Measurements from ENCODE around the gene NR5A2.

Gene NR5A2

DNA sequence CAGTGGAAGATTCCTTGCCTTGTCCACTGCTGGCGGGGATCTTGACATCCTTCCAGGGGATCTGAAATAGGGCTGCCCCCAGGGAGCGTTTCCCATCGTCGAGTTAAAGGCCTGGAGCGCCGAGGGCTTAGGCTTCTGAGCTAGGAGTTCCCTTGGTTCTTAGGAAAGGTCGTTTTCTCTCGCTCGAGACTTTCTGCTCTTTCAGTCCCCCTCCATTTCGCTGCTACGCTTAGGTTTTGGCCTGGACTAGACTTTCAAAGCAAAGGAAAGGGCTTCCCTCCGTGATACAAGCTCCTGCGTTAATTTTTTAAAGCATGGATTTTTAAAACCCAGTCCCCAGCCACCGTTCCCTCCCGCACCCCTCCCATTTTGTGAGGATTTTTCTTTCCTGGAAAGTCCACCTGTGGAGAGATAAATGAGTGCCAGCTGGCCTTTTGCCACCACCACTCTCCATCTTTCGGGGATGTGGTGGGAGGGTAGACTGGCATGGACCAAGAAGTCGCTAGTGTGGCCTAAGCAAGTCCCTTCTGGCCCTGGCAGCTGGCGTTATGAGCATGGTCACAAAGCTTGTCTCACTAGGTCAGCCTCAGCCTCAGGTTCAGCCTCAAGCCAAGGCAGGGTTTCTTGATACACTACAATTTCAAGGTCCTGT lies 9.2 kb downstream of the NR5A2 start:
- no peak for DNase-seq

DNA sequence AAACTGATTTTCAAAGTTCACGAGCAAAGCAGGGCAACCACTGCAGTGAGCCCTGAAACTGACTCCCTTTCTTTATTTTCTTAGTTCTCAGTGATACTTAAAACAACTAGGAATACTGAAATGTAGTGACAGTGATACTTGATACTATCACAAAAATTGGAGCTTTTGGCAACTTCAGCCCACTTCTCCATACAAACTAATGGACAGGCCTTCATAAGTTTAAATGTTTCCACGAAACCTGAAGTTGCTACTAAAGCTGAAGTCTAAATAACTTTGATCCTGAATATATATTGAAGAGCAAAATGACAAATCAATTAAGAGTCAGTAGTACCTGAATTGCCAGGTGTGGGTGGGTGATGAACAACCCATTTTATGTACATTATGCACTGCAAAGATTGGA lies 10.0 kb downstream of the NR5A2 start:
- no peak for DNase-seq

DNA sequence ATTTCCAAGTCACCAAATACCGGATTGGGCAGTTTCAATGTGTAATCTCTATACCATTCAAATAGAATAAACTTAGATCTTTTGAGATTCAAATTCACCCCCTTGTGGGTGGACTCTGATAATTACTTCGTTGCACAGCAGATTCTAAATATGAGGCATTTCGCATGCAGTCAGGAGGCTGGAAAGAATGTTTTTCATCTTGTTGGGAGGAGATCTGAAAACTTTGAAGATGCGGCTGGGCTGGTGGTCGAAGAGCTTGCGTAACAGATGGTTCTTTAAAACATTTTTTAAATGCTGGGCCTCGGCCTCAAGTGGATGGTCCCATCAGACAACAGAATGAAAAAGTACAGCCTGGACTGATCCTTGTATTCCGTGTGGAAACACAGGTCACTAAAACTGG lies 10.4 kb downstream of the NR5A2 start:
- no peak for DNase-seq

DNA sequence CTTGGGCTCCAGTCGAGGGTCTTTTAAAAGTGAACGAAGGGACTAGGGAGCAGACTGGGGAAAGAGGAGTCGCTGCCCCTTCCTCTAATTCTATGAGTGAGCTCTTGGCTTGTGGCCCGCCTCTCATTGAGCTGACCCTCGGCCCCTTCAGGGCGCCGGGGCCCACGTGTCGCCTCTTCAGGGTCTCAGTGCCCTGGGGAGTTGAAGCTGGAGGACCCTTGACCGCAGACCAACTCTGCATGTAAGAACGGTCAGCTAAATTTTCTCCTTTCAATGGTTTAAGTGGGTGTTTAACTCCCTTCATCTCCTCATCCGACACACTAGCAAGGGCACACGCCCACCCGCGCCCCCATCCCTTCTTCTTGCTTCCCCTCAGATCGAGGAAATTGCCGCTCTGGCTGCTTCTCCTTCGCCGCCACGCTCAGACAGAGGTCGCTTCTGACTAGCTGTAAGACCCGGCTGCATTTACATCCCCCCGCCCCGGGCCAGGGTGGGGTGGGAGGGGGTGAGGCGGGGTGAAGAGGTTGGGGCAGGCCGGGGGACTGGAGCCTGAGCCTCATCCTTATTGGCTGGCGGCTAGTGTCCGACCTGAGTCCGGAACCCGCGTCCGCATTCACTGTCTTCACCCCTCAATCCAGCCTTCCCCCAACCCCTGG lies 10.9 kb downstream of the NR5A2 start:
- no peak for DNase-seq

DNA sequence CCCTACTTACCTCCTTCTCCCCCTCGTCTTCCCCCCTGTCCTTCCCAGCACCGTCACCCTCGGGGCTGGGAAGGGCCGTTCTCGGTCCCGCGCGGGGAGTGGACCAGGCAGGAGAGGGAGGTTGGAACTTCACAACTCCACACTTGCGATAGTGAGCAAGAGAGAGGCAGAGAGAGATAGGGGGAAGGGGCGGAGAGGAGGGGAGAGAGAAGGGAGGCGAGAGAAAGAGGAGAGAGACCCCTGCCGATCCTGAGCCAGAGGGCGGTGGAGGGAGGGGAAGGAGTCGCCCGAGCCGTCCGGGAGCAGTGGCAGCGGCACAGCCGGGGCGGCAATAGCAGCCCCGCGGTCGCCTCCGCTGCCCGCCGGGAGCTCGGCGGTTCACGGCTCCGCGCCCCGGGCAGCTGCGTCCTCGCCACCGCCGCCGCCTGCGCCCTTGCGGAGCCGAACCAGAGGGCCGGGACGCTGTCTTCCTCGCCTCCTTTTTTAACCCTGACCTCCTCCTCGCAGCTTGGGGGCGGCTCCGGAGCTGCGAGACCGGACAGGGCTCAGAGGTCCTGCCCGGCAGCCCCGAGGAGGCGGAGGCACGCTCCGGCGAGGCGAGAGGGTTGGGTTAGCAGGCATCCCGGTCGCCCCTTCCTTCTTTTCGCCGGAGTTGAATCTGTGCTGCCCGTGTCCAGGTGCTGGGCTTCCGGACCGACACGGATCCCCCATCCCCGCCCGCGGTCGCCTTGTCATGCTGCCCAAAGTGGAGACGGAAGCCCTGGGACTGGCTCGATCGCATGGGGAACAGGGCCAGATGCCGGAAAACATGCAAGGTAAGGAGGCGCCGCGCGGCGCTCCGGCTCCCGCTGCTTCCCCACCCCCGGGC lies 11.7 kb downstream of the NR5A2 start:
- DNase-seq, result peak; percentile 40

DNA sequence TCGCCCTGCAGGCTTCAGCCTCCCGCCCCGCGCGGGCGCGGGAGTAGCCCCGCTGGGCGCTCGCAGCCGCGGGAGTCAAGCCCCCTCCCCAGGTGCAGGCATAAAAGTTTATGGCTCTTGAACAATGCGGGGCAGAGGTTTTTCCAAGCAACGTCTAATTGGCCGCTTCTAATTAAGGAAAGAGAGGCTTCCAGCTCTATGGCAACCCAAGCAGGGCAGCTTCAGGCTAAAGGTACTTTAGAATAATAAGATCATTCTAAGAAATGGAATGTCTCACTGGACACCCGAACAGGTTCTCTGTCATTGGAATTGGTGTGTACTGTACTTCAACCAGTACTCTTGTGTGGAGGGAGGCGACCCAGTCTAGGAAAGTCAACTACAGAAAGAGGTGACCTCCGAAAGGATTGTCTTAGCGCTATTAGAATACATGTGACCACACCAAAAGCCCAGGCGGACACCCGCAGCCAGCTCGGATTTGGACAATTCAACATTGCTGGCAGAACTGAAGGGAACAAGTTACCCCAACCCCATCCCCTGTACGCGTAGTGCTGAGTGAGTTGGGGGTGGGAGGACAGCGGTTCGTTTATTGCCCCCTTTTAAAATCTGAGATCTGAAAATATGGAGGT lies 12.5 kb downstream of the NR5A2 start:
- DNase-seq, result no peak

DNA sequence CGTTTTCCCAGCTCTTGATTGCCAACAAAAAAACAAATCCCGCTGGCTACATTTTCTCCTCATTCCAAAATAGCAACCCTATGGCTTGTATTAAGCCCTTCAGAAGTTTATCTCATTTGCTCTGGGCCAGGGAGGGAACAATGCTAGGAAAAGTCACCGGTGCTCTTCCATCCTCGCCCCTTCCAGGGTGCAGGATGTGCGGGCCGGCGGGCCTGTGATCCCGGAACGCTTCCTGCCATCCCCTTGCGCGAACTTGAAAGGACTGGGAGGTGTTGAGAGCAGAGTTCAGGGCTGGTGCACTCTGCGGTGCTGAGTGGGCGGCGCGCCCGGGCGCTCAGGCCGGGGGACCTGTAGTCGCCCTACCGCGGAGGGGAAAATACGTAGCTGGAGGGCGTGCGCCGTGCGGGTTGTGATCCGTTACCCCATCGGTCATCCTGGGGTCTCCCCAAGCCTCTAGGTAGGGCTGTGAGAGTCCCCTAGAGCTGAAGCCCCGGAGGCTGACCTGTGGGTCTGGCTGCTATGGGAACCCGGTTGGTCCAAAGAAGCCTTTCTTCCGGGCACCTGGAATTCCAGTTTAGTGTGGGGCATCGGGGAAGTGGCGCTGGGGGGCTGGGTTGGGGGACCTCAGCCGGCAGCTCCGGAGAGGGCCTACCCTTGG lies 13.1 kb downstream of the NR5A2 start:
- no peak for DNase-seq

DNA sequence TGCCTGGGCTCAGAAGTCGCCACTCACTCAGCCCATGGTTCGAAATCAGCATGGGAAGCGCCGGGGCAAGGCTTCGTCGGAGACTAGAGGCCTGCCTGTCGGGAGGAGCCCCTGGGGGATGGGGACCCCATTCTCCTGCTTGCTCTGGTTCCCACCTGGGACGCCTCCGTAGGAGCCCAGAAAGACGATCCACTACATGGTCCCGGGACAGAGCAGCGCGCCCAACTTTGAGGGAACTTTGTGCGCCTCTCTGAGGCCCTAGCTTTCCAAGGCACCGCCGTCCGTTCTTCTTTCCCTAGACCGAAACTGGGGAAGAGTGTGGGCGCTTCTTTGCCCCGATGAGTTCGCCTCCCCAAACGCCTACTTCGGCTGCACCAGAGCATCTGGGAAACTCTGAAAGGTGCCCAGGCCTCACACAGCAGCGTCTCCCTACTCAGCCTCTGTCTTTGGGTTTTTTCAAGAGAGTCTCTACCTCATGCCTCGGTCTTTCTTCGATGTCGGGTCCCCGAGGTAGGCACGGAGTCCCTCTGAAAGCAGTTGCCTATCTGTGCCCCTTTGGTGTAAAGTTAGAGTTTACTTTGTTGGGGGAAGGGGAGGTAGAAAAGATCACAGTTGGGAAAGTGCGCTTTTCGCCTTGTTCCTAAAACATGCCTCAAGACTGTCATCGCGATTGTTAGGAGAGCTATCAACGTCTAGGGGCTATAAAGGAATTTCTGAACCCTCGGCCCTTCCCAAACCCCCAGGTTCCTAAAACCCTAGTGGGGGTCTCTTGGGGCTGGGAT lies 14.0 kb downstream of the NR5A2 start:
- DNase-seq, result no peak

DNA sequence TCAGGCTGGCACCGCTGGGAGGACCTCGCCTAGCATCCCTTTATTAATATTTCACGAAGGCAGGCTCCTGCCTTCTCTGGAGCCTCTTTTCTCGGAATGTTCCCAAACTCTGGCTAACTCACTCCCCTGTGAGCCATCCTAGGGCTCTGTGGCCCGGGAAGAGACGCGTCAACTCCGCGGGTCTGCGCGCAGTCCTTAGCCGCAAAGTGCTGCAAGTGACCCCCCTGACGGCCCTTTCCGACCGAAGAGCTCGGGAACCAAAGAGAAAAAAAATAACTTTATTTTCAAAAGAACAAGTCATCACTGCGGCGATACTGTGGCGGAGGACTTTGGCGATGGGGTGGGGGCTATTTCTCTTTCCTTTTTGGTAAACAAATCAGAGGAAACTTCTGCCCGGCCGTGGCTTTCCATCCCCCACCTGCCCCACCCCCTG lies 14.6 kb downstream of the NR5A2 start:
- DNase-seq, result no peak

DNA sequence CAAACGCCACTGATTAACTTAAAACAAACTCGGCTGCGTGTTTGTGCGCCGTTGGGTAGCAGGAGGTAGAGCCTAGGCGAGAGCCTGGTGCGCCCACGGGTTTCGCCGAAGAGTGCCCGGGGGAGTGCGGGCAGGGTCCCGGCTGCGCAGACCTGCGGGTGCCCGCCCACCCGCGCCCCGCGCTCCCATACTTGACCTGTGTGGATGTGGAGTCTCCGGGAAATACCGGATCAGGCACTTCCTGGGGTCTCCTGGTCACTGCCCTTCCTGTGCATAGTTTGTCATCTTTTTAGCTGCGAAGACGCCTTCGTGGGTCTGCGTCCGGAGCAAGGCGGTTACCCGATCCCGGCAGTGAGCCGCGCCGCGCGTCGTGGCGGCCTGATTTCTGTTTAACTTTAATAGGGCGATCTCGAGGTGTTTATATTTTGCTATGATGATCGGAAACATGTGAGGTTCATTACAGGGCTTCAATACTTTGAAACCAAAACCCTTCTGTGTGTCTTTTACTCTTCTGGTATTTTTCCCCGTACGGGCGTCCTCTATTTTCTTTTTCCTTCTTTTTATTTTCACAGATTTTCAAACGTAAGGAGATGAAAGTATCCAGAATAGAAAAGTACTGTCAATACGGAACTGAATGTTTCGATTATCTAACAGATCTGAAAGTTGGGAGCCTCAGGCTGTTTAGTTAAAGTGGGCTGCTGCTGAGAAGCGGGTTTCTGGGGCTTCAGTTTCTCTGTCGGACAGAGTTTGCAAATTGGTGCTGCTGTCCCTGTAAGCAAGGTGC lies 15.2 kb downstream of the NR5A2 start:
- DNase-seq, result no peak

DNA sequence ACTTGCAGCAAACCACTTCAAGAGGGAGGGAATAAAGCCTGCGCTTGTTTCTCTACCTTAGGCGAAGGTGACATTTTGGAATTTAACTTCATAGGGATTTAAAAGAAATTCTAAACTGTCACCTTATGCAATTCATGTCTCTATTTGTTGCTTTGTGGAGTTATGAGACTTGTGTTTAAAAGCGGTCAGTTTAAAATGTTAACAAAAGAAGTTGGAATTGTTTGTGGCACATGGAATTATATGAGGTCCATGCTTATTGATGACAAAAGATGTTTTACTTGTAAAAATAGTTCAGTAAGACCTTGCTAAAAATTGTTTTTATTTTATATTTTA lies 15.8 kb downstream of the NR5A2 start:
- DNase-seq, result no peak

DNA sequence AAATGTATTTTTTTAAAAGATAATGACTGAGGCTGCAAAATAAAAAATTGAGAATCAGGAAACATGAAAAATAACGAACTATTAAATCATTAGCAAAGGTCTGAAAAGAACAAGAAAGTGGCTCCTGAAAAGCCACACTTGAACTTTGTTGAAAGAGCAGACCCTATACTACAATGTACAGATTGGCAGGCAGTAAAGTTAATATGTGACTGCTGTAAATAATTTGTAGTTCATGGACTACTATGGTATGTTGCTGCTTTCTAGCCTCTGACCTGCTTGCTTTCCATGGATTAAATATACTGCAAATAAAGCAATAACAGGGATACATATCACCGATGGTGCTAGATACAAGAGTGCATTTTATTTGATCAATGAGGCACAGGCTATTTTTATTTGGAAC lies 18.6 kb downstream of the NR5A2 start:
- DNase-seq, result no peak

DNA sequence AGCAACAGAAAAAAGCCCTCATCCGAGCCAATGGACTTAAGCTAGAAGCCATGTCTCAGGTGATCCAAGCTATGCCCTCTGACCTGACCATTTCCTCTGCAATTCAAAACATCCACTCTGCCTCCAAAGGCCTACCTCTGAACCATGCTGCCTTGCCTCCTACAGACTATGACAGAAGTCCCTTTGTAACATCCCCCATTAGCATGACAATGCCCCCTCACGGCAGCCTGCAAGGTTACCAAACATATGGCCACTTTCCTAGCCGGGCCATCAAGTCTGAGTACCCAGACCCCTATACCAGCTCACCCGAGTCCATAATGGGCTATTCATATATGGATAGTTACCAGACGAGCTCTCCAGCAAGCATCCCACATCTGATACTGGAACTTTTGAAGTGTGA lies 20.7 kb downstream of the NR5A2 start:
- DNase-seq, result no peak

DNA sequence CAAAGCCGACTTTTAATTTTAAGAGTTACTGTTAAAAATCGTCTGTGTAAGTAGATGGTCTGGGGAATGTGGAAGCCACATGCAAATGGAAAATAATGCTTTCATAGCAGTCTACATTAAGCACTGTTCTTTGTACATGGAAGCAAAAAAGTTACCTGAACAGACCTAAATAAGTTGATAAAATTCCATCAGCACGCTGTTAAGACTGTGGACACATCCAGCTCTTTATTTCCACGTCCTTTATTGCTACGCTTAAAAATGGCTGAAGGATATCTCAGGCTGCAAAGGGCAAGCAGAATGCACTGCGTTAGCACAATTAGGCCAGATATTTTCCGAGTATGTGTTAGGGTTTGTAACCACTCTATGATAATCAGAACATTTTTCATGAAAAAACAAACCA lies 22.3 kb downstream of the NR5A2 start:
- DNase-seq, result no peak

DNA sequence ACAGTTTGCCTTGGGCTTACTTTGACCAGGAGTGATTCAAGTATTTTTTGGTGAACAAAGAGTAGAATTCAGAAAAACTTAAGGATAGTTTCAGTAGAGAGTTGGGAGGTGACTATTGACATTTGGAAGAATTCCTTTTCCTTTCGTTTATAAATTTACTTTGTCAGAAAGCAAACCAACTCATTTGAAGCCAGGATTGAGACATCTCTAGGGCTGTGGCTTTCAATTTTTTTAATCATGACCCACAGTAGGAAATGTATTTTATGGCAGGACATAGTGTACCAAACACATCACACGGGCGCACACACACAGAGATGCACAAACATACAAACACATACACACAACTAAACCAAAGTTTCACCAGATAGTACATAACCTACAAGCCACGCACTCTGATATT lies 24.1 kb downstream of the NR5A2 start:
- no peak for DNase-seq

DNA sequence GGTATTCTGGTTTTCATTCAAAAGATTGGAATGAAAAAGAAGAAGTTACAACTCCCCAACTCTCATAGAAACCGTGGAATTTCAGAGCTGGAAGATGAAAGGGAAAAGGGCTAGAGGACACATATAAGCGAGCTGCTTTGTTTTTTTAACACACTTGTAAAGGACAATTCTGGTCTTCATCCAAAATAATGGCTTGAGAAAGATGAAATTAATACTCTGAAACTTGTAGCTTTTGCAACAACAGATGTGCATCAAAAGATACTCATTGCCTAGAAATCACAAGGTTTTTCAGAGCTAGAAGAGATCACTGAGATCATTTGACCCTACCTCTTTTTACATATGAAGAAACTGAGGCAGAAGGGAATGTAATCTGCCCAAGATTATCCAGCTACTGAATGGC lies 25.6 kb downstream of the NR5A2 start:
- no peak for DNase-seq

DNA sequence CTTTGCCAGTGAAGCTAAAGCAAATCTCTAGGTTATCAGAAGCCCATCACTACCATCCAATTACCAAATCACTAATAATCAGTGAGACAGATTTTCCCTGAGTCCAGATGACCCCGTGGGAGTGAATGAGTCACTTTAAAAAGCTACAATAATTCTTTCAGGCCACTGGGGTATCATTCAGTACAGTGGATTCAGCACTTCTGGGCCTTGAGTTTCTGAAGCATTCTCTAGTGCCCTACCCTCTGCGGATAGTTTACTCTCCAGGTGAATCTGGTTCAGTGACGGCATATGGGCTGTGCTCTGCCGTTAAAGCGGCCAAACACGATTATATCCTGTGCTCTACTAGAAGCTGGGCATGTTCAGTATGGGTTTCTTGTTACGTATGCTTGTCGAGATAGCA lies 26.1 kb downstream of the NR5A2 start:
- no peak for DNase-seq

DNA sequence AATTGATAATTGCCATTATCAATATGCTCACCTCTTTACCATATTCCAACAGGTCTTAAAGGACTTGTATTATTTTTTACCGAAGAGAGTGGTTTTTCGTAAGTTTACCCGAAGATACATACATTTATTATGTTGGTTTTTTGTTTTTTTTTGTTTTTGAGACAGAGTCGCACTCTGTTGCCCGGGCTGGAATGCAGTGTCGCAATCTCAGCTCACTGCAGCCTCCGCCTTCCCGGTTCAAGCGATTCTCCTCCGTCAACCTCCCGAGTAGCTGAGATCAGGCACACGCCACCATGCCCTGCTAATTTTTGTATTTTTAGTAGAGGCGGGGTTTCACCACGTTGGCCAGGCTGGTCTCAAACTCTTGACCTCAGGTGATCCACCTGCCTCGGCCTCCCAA lies 30.8 kb downstream of the NR5A2 start:
- DNase-seq, result no peak

DNA sequence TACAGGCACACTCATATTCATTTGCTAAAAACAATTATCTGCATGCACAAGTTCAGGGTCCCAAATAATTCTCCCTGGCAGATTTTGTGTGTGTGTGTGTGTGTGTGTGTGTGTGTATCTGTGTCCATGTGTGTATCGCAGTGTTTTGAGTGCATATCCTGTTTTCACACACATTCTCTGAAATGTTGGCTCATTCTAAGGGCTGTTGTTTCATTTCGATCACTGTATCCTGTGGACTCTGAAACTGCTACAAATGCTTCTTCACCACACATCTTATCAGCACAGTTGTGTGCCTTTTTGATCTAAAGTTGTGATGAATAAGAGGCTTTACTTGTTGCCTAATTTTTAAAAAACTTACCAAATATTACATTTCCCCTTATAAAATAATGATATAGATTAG lies 34.6 kb downstream of the NR5A2 start:
- DNase-seq, result no peak

DNA sequence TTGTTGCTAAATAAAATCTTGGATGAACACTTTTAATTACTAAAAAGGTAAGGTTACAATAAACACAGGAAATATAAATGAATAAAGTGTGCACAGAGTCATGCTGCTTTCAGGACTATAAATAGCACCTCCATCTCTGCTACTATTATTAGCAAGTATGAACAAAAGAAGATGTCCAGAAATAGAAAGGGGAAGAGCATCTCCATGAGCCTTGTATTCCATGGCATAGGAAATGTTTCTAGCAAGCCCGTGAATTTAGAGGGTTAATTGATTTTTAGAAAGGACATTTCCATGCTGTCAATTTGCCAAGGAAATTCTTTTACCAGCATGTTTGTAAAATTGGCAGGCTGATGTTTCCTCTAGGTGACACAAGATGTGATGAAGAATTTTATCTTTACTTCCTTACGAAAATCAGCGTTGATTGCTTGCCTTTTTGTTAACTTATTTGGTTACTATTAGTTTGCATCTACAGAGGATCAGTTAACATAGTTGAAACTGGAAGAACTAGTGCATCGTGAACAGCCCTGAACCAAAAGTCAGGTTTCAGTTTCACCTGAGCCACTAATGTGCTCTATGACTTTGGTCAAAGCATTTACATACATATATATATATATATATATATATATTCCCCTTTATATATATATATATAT lies 45.3 kb downstream of the NR5A2 start:
- DNase-seq, result no peak

DNA sequence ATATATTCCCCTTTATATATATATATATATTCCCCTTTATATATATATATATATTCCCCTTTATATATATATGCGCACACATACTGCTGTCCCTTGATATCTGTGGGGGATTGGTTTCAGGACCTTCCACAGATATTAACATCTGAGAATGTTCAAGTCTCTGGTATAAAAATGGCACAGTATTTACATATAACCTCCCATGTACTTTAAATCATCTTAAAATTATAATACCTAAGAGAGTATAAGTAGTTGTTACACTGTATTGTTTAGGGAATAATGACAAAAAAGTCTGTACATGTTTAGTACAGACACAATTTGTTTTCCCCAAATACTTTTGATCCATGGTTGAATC lies 45.8 kb downstream of the NR5A2 start:
- DNase-seq, result no peak

All from activated CD4-positive, alpha-beta T cell treated with anti-CD3 and anti-CD28 coated beads for 48 hours (primary cell).